ENCODE data around the gene TYMP.
"Not testable (repeated sequence)": the region's sequence is repeated elsewhere in the genome, so short reads cannot be mapped to it uniquely, and the experiment has no call there.

The TYMP gene

GRCh38 chr22:50545522-50546325 lies 15.9 kb upstream of the TYMP start, which contains the start of gene KLHDC7B:
TSS of gene KLHDC7B (plus strand) at chr22:50545899. CDS start at chr22:50546244, 345 bp downstream.
- TF ChIP-seq CTCF (IDR thresholded peaks at IDR 0.05; ENCODE audit: low read depth, low read length, missing control alignments) = peak; percentile 40

GRCh38 chr22:50544746-50545253 lies 15.0 kb upstream of the TYMP start:
- Histone ChIP-seq H3K36me3 (replicated peaks) (no peaks in the 10 kb centered on the region), H3K27ac (no peak overlapping the region), H3K4me3 (ENCODE audit: low read depth, low read length) (no peak overlapping the region), H3K27me3 (replicated peaks) (peaks cover 33% of the 10 kb centered on the region)
- in situ Hi-C loops (cut with HindIII; ENCODE audit: low pct_ligation_motif_present, low sequenced_read_pairs) = no loop called here
- DNase-seq = no peak
- TF ChIP-seq CTCF (IDR thresholded peaks at IDR 0.05; ENCODE audit: low read depth, low read length, missing control alignments) = no peak

More at GRCh38 chr22:50545522-50546325, 15.9 kb upstream of the TYMP start, which contains the start of gene KLHDC7B:
- Histone ChIP-seq H3K4me3 (ENCODE audit: low read depth, low read length) (no peak within 1 kb of the TSS), H3K27me3 (replicated peaks) (peaks cover 40% of the 10 kb centered on the region), H3K27ac (no peak within 1 kb of the TSS), H3K36me3 (replicated peaks) (no peaks in the 10 kb centered on the region)
- no peak for DNase-seq
- in situ Hi-C loops (cut with HindIII; ENCODE audit: low pct_ligation_motif_present, low sequenced_read_pairs) = no loop called here

GRCh38 chr22:50544078-50544745 lies 14.4 kb upstream of the TYMP start:
- no peak overlapping the region for H3K27ac ChIP-seq
- TF ChIP-seq CTCF (IDR thresholded peaks at IDR 0.05; ENCODE audit: low read depth, low read length, missing control alignments) = peak; percentile 71
- no peaks in the 10 kb centered on the region for H3K36me3 ChIP-seq (replicated peaks)
- in situ Hi-C loops (cut with HindIII; ENCODE audit: low pct_ligation_motif_present, low sequenced_read_pairs) = no loop called here
- peak; percentile 54 for DNase-seq
- peak overlapping the region; percentile 27 for H3K4me3 ChIP-seq (ENCODE audit: low read depth, low read length)
- H3K27me3 ChIP-seq (replicated peaks) = peaks cover 31% of the 10 kb centered on the region

GRCh38 chr22:50542416-50542927 lies 12.7 kb upstream of the TYMP start:
- DNase-seq = no peak
- H3K4me3 ChIP-seq (ENCODE audit: low read depth, low read length) = no peak overlapping the region
- no peak for TF ChIP-seq CTCF (IDR thresholded peaks at IDR 0.05; ENCODE audit: low read depth, low read length, missing control alignments)
- in situ Hi-C loops (cut with HindIII; ENCODE audit: low pct_ligation_motif_present, low sequenced_read_pairs) = no loop called here
- no peaks in the 10 kb centered on the region for H3K36me3 ChIP-seq (replicated peaks)
- H3K27me3 ChIP-seq (replicated peaks) = peaks cover 17% of the 10 kb centered on the region
- no peak overlapping the region for H3K27ac ChIP-seq

- peak; percentile 63 for DNase-seq
- H3K4me3 ChIP-seq (ENCODE audit: low read depth, low read length); H3K36me3 ChIP-seq (replicated peaks); H3K27me3 ChIP-seq (replicated peaks); in situ Hi-C loops (cut with HindIII; ENCODE audit: low pct_ligation_motif_present, low sequenced_read_pairs); H3K27ac ChIP-seq: not testable (repeated sequence)
Observed at GRCh38 chr22:50541667-50542026, 11.8 kb upstream of the TYMP start.

- Histone ChIP-seq H3K27ac (no peak overlapping the region), H3K27me3 (replicated peaks) (no peaks in the 10 kb centered on the region), H3K4me3 (ENCODE audit: low read depth, low read length) (no peak overlapping the region), H3K36me3 (replicated peaks) (no peaks in the 10 kb centered on the region)
- no peak for DNase-seq
- TF ChIP-seq CTCF (IDR thresholded peaks at IDR 0.05; ENCODE audit: low read depth, low read length, missing control alignments) = no peak
- in situ Hi-C loops (cut with HindIII; ENCODE audit: low pct_ligation_motif_present, low sequenced_read_pairs) = no loop called here
Observed at GRCh38 chr22:50540381-50540780, 10.6 kb upstream of the TYMP start.
